IMR-90 (cell line): ENCODE data around the gene TOP3B.

Source experiments
- CEBPB ChIP-seq: IDR thresholded peaks from 2 replicates; pipeline ENCODE4 v1.6.1; 2012; ENCODE audit warnings: low read depth, low read length, improper control_type of control experiment
- CHD1 ChIP-seq: IDR thresholded peaks from 2 replicates; pipeline ENCODE4 v1.6.1; 2012; ENCODE audit warnings: low read depth, low read length, improper control_type of control experiment
- CTCF ChIP-seq: conservative IDR thresholded peaks from 2 replicates; pipeline ENCODE4 v1.5.1; 2012; ENCODE audit warnings: mild to moderate bottlenecking, low read depth, low read length, improper control_type of control experiment
- POLR2A ChIP-seq: IDR thresholded peaks from 2 replicates; pipeline ENCODE4 v1.6.1; 2012; ENCODE audit warnings: mild to moderate bottlenecking, low read depth, low read length
- RAD21 ChIP-seq: IDR thresholded peaks from 2 replicates; pipeline ENCODE4 v1.6.1; 2012; ENCODE audit warnings: low read length, improper control_type of control experiment
- RFX5 ChIP-seq: IDR thresholded peaks from 2 replicates; pipeline ENCODE4 v1.8.0; 2012; ENCODE audit warnings: low read depth, mild to moderate bottlenecking, low read length, moderate library complexity
- SMC3 ChIP-seq: fragments of 150-350 bp; IDR thresholded peaks from 2 replicates; pipeline ENCODE4 v1.6.1; 2016; ENCODE audit warnings: low read depth, mild to moderate bottlenecking, antibody characterized with exemption, low read length, moderate library complexity
- USF2 ChIP-seq: fragments of 150-350 bp; IDR thresholded peaks from 2 replicates; pipeline ENCODE4 v1.6.1; 2017; ENCODE audit warnings: mild to moderate bottlenecking, antibody characterized with exemption, low read length, low read depth

GRCh38 chr22:21927174-21927823 lies 55.3 kb downstream of the TOP3B start:
- no peak for TF ChIP-seq SMC3
- TF ChIP-seq CHD1 = no peak
- TF ChIP-seq POLR2A = no peak
- no peak for TF ChIP-seq RFX5
- TF ChIP-seq CTCF = no peak
- no peak for TF ChIP-seq RAD21
- no peak for TF ChIP-seq USF2
- no peak for TF ChIP-seq CEBPB
